Fibroblast of upper back skin (primary cell): ENCODE data around the gene TRPV4.
"Not testable (repeated sequence)": the region's sequence is repeated elsewhere in the genome, so short reads cannot be mapped to it uniquely, and the experiment has no call there.

Source experiments
- DNase-seq: peaks from one replicate; pipeline ENCODE4 v3.0.0-alpha.2; 2013

TRPV4 gene

GRCh38 chr12:109858764-109859163, 25.6 kb upstream of the TRPV4 start:
- no peak for DNase-seq

- DNase-seq, result no peak
Observed at GRCh38 chr12:109857715-109858114, 24.5 kb upstream of the TRPV4 start.

GRCh38 chr12:109855377-109855776, 22.2 kb upstream of the TRPV4 start:
- DNase-seq, result no peak

GRCh38 chr12:109850518-109850917, 17.3 kb upstream of the TRPV4 start:
- not testable (repeated sequence) for DNase-seq

GRCh38 chr12:109847142-109847735, 14.0 kb upstream of the TRPV4 start:
- DNase-seq, result no peak

GRCh38 chr12:109845824-109846205, 12.6 kb upstream of the TRPV4 start:
- no peak for DNase-seq

GRCh38 chr12:109844983-109845823, 12.0 kb upstream of the TRPV4 start:
- peak; percentile 74 for DNase-seq

- no peak for DNase-seq
Observed at GRCh38 chr12:109844091-109844490, 10.9 kb upstream of the TRPV4 start.

- no peak for DNase-seq
Observed at GRCh38 chr12:109842021-109842420, 8.8 kb upstream of the TRPV4 start.

- DNase-seq, result no peak
Observed at GRCh38 chr12:109841356-109841755, 8.2 kb upstream of the TRPV4 start.

- DNase-seq, result no peak
Observed at GRCh38 chr12:109840305-109841074, 7.3 kb upstream of the TRPV4 start.

GRCh38 chr12:109839444-109839843, 6.2 kb upstream of the TRPV4 start:
- DNase-seq, result no peak

- DNase-seq, result peak; percentile 27
Observed at GRCh38 chr12:109836916-109837315, 3.7 kb upstream of the TRPV4 start.

GRCh38 chr12:109835827-109836226, 2.6 kb upstream of the TRPV4 start:
- DNase-seq, result no peak

GRCh38 chr12:109832541-109833306, 474 bp downstream of the TRPV4 start:
- no peak for DNase-seq

- DNase-seq, result no peak
Observed at GRCh38 chr12:109831929-109832328, 1.3 kb downstream of the TRPV4 start.

- no peak for DNase-seq
Observed at GRCh38 chr12:109831365-109831764, 1.8 kb downstream of the TRPV4 start.

- DNase-seq, result no peak
Observed at GRCh38 chr12:109830718-109831117, 2.5 kb downstream of the TRPV4 start.

- no peak for DNase-seq
Observed at GRCh38 chr12:109830267-109830666, 2.9 kb downstream of the TRPV4 start.

- DNase-seq, result no peak
Observed at GRCh38 chr12:109829667-109830066, 3.5 kb downstream of the TRPV4 start.

GRCh38 chr12:109828754-109829511, 4.3 kb downstream of the TRPV4 start:
- no peak for DNase-seq
